Medulla oblongata (tissue), 1 donor: ENCODE data around the gene MAP4K3.
"Not testable (repeated sequence)": the region's sequence is repeated elsewhere in the genome, so short reads cannot be mapped to it uniquely, and the experiment has no call there.

Experiments used
- DNase-seq: peaks from one replicate; pipeline ENCODE4 v3.0.0-alpha.2; 2015; ENCODE audit errors: extremely low spot score

MAP4K3 gene

GRCh38 chr2:39244241-39244862 is 192.7 kb downstream of the MAP4K3 start:
- DNase-seq: not testable (repeated sequence)

- DNase-seq: no peak
These were observed 193.5 kb downstream of the MAP4K3 start, which contains the start of gene CDKL4 for GRCh38 chr2:39243469-39244123. TSS of gene CDKL4 (minus strand) at chr2:39243970.

DNA sequence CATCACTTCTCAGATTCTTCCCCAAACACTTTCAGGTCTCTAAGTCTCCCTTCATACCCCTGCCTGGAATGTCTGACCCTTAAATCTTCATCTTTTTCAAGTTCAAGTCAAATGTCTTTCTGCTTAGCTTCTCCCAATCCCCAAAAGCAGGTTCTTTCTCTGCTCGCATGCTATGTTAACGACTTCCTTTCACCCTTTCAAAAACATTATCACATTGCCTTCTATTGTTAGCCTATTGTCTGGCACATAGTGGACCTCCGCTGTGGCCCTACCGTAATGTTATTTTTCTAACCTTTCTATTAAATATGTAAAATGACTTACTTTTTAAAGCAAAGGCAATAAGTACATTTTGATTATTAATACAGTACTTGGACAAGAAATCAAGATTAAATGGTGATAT is 195.5 kb downstream of the MAP4K3 start:
- no peak for DNase-seq

- DNase-seq: no peak
These were observed 196.3 kb downstream of the MAP4K3 start for GRCh38 chr2:39240758-39241157.

- no peak for DNase-seq
These were observed 202.3 kb downstream of the MAP4K3 start for GRCh38 chr2:39234754-39235153.

- no peak for DNase-seq
These were observed 204.9 kb downstream of the MAP4K3 start for GRCh38 chr2:39232141-39232540.

- peak; percentile 13 for DNase-seq
These were observed 208.5 kb downstream of the MAP4K3 start for GRCh38 chr2:39228413-39229209.

GRCh38 chr2:39227628-39228412 is 209.3 kb downstream of the MAP4K3 start:
- DNase-seq: peak; percentile 84

DNA sequence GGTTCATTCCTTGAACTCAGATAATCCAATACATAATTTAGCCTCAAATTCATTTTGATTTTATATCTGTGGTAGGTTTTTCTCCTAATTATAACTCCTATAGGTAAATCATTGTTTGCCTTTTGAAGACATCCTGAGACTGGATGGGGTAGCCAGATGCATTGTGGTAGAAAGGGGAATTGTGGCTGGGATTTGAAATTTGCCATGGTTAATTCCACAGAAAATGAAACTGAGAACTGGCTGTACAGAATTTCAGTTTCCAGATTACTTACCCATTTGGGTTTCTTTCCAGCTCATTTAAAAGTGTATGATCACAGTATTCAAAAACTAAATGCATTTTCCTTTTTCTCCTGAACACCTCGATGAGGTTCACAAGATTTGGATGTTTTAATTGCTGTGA is 211.5 kb downstream of the MAP4K3 start:
- DNase-seq: no peak

DNA sequence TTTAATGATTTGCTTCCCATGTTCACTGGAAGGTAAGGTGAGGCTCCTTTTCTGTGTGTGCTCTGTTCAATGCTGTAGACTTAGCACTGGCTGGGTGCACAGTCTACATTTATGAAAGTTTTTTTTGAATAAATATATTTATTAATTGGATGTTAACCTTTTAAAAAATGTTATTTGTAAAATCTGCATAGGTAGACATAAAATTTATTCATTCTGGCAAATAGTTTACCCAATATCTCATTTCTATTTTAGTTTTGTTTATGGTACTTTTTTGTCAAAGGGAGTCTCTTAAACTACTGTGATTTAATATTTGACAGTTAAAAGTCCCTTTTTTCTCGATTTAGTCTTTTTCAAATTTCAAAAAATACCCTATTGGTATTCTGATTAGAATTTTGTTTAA is 213.2 kb downstream of the MAP4K3 start:
- no peak for DNase-seq

GRCh38 chr2:39221459-39221858 is 215.6 kb downstream of the MAP4K3 start:
- DNase-seq: no peak

DNA sequence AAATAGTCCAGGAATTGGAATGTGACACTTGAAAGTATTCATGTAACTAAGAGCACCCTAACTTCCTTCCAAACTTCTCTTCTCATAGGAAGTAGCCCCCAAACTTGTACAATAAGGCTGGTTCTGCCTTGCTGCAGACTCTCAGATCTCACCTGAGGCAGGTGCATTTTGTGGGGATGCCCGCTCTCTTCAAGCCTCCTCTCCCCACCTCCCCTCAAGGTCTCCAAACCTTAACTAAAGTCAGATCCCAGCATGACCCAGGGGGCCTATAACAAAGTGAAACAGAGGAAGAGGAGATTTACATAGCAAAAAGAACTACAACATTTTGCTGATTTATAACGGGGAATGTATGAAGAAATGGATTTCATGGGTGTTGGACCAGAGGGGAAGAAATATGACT is 216.9 kb downstream of the MAP4K3 start:
- DNase-seq: no peak

DNA sequence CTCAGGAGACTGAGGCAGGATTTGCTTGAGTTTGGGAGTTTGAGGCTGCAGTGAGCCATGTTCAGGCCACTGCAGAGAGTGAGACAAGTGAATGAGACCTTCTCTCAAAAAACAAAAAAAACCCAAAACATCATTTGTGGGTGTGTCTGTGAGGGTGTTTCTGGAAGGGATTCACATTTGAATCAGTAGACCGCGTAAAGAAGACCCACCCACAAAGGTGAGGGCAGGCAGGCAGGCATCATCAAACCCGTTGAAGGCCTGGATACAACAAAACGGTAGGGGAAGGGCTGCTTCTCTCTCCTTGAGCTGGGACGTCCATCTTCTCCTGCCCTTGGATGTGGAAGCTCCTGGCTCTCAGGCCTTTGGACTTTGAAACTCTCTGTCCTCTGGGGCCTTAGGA is 218.7 kb downstream of the MAP4K3 start:
- DNase-seq: no peak

- DNase-seq: no peak
These were observed 219.9 kb downstream of the MAP4K3 start for GRCh38 chr2:39217192-39217550.

DNA sequence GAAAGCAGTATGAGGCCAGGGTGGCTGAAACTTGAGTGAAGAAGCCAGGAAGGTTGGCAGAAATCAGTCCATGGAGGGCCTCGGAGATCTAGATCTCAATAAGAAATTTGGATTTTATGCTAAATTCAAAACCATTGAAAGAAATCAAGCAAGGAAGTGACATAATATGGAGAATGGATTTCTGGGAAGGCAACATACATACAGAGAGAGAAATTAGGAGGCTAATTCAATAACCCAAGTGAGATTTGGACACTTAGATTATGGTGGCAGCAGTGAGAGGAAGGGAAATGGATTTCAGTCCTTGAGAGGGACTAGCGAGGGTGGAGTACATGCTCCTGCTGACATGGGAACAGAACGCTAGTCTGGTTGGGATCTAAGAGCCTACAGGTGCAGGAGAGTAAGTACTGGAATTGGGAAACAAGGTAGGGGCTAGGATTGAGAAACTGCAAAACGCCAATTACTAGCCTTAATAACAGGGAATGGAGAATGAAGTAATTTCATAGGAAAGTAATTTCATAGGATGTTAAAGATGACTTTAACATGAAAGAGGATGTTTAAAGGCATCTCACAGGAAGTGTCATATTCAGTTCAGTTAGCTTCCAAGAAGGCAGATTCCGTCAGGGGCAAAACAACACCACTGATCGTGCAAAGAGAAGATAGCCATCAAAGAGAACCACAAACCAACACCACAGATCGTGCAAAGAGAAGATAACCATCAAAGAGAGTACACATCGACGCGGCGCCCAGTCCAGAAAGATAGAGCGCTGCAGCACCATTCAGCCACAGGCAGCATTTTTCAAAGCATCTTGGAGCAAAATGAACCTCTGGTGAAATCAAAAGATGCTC is 220.5 kb downstream of the MAP4K3 start:
- DNase-seq: no peak

DNA sequence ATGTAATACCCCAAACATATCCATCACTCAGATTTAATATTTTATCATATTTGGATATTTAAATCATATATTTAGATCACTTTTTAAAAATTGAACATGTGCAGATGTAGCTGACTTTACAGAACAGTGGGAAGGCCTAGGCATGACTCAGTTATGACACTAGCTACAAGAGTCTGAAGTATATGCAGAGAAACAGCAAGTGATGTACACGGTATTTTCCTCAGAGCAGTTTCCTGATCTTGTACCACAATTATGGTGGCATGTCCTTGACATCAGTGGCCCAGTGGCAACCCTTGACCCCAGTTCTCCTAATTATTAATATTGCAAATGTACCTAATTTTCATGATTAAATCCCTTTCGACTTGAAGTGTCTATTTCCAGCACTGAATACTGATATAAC is 221.5 kb downstream of the MAP4K3 start:
- DNase-seq: no peak

DNA sequence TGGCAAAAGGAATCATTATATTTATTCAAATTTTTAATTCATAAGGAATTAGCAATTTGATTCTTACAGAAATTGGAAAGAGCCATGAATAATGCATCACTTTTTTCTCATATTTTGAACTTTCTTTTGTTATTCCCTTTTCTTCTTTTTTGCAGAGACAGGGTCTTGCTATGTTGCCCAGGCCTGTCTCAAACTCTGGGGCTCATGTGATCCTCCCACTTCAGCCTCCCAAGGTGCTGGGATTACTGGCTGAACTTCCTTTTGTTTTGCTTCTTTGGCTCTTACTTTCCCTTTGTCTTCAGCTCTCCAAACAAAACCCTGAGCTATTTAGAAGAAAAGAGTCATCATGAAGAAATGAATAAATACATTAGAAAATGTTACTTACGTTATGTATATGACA is 224.1 kb downstream of the MAP4K3 start:
- no peak for DNase-seq

- DNase-seq: no peak
These were observed 226.2 kb downstream of the MAP4K3 start for GRCh38 chr2:39210846-39211245.

DNA sequence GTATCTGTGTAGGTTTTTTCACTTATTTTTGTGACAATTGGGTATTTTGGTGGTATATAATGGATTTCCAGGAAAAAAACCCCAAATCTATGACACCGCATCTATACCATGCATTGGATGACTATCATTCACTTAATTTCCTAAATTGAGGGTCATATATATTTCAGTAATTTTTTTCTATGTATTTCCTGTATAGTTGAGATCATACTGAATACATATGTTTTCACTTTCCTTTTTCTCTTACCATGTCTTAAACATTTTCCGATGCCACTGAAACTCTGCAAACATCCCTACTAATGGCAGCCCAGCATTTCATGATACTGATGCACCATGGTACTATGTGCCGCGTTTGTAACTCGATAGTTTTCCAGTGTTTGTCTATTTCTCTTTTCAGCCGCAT is 233.7 kb downstream of the MAP4K3 start:
- DNase-seq: no peak

- no peak for DNase-seq
These were observed 234.3 kb downstream of the MAP4K3 start for GRCh38 chr2:39202639-39203369.
